Neural progenitor cell (in vitro differentiated cells): ENCODE results near the gene WDR72.

Source experiments
- CTCF ChIP-seq: fragments of 200-600 bp; sonication (generic); IDR thresholded peaks from 2 replicates; pipeline ENCODE4 v1.5.1; 2017; ENCODE audit warnings: antibody characterized with exemption, mild to moderate bottlenecking
- EZH2 ChIP-seq: fragments of 200-600 bp; sonication (generic); IDR thresholded peaks from 2 replicates; pipeline ENCODE4 v1.6.1; 2017; ENCODE audit warnings: antibody characterized with exemption, mild to moderate bottlenecking, moderate library complexity
- EZH2phosphoT487 ChIP-seq: fragments of 200-600 bp; sonication (generic); IDR thresholded peaks from 2 replicates; pipeline ENCODE4 v1.6.1; 2017; ENCODE audit warnings: antibody characterized with exemption

- TF ChIP-seq CTCF (no peak), EZH2 (no peak), EZH2phosphoT487 (no peak)
These were observed 201.1 kb downstream of the WDR72 start for GRCh38 chr15:53558384-53558783.
